Amniotic stem cell (primary cell): Measurements from ENCODE around the gene TRERF1.

Experiments
- DNase-seq: peaks from one replicate; lab custom pipeline; 2025; lab: John Stamatoyannopoulos, UW

Gene TRERF1

DNA sequence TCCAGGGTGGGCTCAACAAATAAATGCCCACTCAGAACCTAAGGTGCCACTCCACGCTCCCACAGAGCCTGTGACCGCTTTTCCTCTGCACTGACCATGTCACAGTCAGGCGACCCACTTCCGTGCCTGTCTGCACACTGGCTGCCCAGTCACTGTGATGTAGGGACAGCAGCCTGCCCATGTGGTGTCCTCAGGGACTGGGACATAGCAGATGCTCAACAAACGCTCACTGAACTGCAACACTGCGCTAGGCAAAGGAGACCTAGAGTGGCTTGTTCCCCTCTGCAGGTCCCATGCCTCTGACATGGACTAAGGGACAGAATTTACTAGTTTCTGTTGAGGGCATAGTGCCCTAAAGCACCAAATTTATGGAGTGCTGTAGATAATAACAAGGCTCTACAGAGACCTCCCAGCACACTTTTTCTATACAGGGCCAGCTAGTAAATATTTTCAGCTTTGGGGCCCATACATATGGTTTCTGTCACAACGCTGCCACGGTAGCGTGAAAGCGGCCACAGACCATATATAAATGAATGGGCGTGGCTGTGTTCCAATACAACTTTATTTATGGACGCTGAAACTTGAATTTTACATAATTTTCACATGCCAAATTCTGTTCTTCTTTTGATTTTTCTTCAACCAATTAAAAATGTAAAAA is 176.2 kb downstream of the TRERF1 start:
- no peak for DNase-seq

DNA sequence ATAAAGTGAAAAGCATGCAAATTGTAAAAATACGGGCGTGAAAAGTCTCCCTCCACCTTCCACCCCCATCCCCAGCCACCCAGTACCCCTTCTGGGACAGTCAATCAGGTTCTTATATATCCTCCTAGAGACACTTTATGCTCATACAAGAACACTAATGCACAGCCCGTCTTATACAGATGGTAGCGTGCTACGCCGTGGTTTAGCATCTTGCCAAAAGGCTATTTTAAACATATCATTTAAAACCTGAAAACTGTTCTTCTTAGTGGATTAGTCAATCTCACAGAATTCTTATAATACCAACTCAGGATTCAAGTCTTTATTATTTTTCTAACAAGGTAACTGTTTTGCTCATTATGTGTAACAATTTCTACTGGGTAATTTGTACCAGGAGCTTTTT is 176.8 kb downstream of the TRERF1 start:
- no peak for DNase-seq

GRCh38 chr6:42271834-42272805 is 179.6 kb downstream of the TRERF1 start:
- DNase-seq, result no peak

GRCh38 chr6:42269974-42270510 is 181.7 kb downstream of the TRERF1 start:
- no peak for DNase-seq

DNA sequence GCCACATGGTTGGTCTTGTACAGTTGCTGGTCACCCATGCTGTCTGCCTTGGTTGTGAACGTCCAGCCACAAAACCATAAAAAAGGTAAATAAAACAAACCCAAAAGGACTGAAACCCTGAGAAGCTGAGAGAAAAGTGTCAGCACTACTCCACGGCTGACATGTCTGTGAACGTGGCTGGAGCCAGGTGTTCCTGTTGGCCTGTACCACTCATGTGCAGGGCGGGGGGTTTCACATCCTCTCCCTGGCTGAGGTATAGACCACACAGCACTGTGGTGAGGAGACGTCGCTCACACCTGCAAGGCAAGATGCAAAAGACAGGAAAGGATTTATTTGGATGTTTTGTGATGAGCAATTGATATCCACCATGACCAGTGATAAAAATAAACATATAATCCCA is 182.2 kb downstream of the TRERF1 start:
- DNase-seq, result no peak

DNA sequence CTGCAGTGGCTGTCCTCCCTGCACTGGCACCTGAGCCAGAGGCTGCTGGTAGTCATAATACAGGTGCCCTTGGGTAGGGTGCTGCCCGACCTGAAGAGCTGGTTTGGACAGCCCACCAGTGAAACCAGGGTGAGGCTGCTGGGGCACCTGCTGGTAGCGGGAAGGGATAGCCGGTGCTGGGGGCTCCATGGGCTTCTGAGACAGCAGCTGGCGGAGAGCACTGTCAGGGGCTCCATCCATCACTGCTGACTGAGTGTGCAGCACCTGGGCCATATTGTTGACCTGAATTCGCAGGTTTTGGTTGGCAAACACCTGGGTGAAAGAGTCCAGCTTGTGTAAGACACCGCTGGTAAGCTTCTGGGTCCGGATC is 182.9 kb downstream of the TRERF1 start:
- no peak for DNase-seq

GRCh38 chr6:42268016-42268834 is 183.5 kb downstream of the TRERF1 start:
- DNase-seq, result no peak

DNA sequence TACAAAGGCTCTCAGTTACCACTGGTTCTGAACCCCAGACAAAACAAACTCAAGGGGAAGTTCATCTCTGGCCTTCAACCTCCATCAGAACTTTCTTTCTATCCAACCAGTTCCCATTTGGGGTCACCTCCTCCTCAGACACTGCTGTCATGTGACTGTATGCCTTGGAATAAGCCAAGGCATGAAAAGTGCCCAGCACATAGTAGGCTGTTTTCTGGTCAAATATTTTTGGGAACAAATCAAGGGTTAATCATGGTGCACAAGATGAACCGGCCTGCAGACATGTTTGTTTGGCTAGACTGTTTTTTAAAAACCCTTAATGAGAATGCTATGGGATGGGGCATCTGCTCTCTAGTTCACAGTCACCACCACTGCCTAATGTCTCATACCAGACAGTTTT is 185.2 kb downstream of the TRERF1 start:
- DNase-seq, result no peak

DNA sequence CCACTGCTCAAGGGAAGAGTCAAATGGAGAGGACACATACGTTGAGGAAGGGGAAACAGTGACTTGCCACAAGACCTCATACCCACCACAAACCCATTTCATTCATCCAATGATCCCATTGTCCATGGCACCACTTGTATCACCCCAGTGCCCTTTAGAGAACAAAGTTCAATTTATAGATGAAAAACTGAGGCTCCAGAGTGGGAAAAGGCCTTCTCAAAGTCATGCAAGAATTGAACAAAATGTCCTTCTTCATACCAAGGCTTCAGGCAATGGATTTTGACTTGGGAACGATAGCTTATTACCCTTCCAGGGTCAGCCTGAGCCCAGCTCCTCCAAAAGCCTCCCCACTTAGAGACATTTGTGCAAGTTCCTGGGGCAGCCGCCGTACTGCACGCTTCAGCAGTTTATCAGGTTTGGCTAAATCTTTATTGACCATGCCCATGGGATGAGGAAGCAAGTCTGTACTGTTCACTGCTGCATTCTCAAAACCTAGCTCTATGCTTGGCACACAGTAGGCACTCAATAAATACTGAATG is 186.8 kb downstream of the TRERF1 start:
- DNase-seq, result no peak

- DNase-seq, result no peak
Measured at GRCh38 chr6:42264162-42264851, 187.4 kb downstream of the TRERF1 start.

DNA sequence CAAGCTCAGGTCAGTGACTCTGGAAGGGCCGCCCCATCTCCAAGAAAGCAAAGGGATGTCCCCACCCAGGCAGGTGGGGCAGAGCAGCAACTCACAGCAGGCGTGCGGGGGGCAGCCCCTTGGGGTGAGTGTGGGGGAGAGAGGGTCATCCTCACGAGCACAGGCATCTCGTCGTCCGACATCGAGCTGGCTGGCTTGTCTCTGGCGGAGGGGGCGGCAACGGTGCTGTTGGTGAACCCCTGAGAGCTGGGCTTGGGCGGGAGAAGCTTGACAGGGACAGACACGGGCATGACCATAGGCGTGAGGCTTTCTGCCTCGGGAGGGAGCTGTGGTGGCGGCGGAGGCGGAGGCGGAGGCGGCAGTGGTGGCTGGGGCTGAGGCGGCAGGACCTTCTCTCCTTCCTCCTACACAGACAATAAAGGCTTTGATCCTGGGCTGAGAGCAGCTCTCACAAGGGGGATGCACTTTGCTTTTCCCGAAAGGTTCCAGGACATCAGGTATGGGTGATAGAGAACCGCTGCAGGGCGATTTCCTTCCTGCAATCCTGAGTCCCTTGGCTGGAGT is 188.5 kb downstream of the TRERF1 start:
- DNase-seq, result no peak

- DNase-seq, result no peak
Measured at GRCh38 chr6:42260972-42261371, 190.8 kb downstream of the TRERF1 start.

DNA sequence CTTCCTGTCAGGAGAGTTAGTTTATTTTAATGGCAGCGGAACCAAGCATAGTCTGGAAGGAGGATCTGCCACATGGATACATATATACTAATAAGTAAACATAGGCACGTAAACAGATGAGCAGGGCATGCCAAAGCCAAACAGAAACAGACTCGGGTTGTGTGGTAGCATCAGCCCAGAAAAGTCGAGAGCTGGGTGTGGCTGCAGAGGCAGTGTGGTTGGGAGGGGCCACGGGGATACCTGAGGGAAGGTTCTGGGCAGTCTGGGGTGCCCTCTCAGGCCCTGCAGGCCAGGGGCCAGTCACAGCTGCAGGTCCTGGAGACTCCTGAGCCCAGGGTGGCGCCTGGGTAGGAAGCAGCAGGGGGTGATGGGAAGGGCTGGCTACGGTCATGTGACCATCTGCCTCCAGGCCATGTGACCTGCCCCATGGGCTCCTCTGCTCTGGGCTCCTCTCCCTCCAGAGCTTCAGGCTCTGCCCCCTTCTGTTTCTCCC is 191.3 kb downstream of the TRERF1 start:
- DNase-seq, result no peak

GRCh38 chr6:42259841-42260395 is 191.8 kb downstream of the TRERF1 start:
- DNase-seq, result no peak

- no peak for DNase-seq
Measured at GRCh38 chr6:42259286-42259685, 192.4 kb downstream of the TRERF1 start.

- no peak for DNase-seq
Measured at GRCh38 chr6:42257614-42258013, 194.1 kb downstream of the TRERF1 start.

- no peak for DNase-seq
Measured at GRCh38 chr6:42257063-42257462, 194.7 kb downstream of the TRERF1 start.

GRCh38 chr6:42255050-42255449 is 196.7 kb downstream of the TRERF1 start:
- DNase-seq, result no peak

GRCh38 chr6:42254505-42254904 is 197.2 kb downstream of the TRERF1 start:
- no peak for DNase-seq

DNA sequence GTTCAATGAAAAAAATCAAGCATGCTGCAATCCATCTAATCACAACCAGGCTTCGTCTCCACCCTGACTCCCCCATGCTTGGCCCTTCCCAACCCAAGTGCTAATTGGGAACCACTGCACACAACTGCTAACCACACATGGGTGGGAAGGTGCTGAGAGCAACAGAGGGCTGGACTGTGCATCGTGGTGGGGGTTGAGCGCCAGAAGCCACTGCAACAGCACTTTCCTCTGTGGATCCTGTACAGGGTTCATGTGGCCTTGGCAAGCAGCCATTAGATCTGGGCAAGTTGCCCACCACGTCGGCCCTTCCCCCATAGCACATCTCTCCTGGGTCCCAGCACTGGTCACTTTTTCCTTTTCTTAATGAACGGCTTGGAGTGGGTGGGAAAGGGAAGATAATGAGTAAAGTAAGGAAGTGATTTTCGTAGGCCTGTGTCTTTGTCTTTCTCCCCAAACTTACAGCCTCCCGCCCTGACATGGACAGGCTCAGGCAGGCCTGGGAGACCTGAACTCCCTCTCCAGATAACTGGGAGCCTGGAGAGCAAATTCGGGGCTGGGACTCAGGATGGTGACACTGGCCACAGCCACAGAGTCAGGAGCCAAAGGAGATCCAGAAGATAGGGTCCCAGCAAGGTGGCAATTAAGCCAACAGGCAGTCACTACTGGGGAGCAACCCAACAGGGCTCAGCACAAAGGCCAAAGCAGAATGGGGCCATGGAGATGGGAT is 199.7 kb downstream of the TRERF1 start:
- no peak for DNase-seq
